ENCODE data around the gene PLEKHH1. TPM values are rescaled to one million over a fixed set of nuclear protein-coding genes. Genes with fewer than 3 reads are reported as not detected.

The PLEKHH1 gene
- total and polyA plus RNA-seq, 4 donors = 0.46 to 2.4 (median 0.89) TPM

DNA sequence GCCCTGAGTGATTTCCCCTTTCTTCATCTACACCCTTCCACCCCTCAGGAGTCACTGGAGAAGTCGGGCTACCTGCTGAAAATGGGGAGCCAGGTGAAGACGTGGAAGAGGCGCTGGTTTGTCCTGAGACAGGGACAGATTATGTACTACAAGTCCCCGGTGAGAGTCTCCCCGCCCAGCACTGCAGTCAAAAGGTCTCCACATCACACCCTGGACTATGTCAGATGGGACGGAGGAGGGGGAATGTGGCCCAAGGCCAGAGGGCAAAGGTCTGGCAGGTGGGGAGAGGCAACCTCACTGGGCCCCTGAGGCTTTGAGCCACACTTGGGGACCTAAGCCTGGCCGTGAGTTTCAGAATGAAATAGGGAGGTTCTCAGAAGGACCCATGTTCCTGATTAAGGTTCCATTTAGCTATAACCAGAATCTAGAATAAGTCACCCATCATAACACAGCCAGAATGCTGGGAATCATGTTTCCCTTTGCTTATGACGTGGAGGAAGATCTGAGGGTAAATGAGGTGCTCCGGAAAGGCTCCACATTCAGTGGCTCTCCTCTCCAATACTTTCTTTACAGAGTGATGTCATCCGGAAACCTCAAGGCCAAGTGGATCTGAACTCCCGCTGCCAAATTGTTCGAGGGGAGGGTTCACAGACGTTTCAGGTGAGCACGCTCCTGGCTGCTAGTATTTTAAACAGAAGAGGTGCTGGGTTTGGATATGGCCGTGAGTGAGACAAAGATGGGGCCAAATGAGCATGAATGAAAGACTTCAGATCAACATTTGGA is 40.3 kb downstream of the PLEKHH1 start:
- Histone ChIP-seq H3K4me1 (ENCODE audit: control insufficient read depth in 4 of 4, insufficient read depth in 4 of 4, low read length in 3 of 4) (peaks cover 0 to 2% (median 0%) of the 10 kb centered on the region in 4 donors), H3K27me3 (ENCODE audit: control insufficient read depth in 4 of 4, insufficient read depth in 4 of 4, low read length in 3 of 4) (no peaks in the 10 kb centered on the region), H3K9ac (ENCODE audit: low read depth in 1 of 2, low read length in 2 of 2) (no peak overlapping the region), H3K27ac (ENCODE audit: low read depth in 1 of 2, low read length in 2 of 2) (no peak overlapping the region), H3K36me3 (ENCODE audit: control insufficient read depth in 4 of 4, insufficient read depth in 3 of 4, low read depth in 1 of 4, low read length in 3 of 4) (no peaks in the 10 kb centered on the region), H3K4me3 (ENCODE audit: low read depth in 1 of 3, low read length in 3 of 3) (no peak overlapping the region), H3K9me3 (ENCODE audit: control insufficient read depth in 4 of 4, low read length in 3 of 4) (no peaks in the 10 kb centered on the region)
- no peak for TF ChIP-seq YY1 (IDR thresholded peaks at IDR 0.05)
- no peak for TF ChIP-seq RAD21 (IDR thresholded peaks at IDR 0.05)
- TF ChIP-seq, protein P1, sequence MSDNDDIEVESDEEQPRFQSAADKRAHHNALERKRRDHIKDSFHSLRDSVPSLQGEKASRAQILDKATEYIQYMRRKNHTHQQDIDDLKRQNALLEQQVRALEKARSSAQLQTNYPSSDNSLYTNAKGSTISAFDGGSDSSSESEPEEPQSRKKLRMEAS (IDR thresholded peaks at IDR 0.05) = no peak
- WGBS = 76% methylated on average over 15 of the region's 15 CpGs
- DNase-seq (ENCODE audit: low spot score) = peak; percentile 45

DNA sequence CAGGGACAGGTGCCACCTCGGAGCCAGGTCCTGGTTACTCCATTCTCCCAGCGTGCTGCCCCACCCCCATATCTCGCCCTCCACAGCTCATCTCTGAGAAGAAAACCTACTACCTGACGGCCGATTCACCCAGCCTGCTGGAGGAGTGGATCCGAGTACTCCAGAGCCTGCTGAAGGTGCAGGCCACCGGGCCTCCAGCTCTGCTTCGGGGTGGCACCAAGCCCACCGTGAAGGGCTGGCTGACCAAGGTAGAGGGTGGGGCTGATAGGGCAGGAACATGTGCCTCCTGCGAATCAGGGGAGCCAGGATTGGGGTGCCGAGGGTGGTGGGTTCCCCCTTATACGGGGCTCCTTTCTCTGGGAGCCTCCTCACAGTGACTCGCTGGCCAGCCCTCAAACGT is 41.1 kb downstream of the PLEKHH1 start:
- Histone ChIP-seq H3K9me3 (ENCODE audit: control insufficient read depth in 4 of 4, low read length in 3 of 4) (no peaks in the 10 kb centered on the region), H3K9ac (ENCODE audit: low read depth in 1 of 2, low read length in 2 of 2) (no peak overlapping the region), H3K27me3 (ENCODE audit: control insufficient read depth in 4 of 4, insufficient read depth in 4 of 4, low read length in 3 of 4) (no peaks in the 10 kb centered on the region), H3K27ac (ENCODE audit: low read depth in 1 of 2, low read length in 2 of 2) (no peak overlapping the region), H3K36me3 (ENCODE audit: control insufficient read depth in 4 of 4, insufficient read depth in 3 of 4, low read depth in 1 of 4, low read length in 3 of 4) (no peaks in the 10 kb centered on the region), H3K4me1 (ENCODE audit: control insufficient read depth in 4 of 4, insufficient read depth in 4 of 4, low read length in 3 of 4) (peaks cover 0 to 2% (median 0%) of the 10 kb centered on the region in 4 donors), H3K4me3 (ENCODE audit: low read depth in 1 of 3, low read length in 3 of 3) (no peak overlapping the region)
- TF ChIP-seq GABPA (IDR thresholded peaks at IDR 0.05 in 1 of 2, conservative IDR thresholded peaks at IDR 0.05 in 1 of 2) (no peak), NR2F2 (IDR thresholded peaks at IDR 0.05) (no peak), RXRA (IDR thresholded peaks at IDR 0.05) (no peak), JUND (IDR thresholded peaks at IDR 0.05) (no peak), FOXA1 (IDR thresholded peaks at IDR 0.05) (no peak), RAD21 (IDR thresholded peaks at IDR 0.05) (no peak), FOXA2 (IDR thresholded peaks at IDR 0.05) (no peak), HNF4G (IDR thresholded peaks at IDR 0.05) (no peak), SP1 (IDR thresholded peaks at IDR 0.05) (no peak), EGR1 (IDR thresholded peaks at IDR 0.05; ENCODE audit: low read depth in 2 of 2) (no peak), HNF4A (conservative IDR thresholded peaks at IDR 0.05) (no peak)
- TF ChIP-seq, protein P1 (IDR thresholded peaks at IDR 0.05) = no peak
- TF ChIP-seq, protein P2, sequence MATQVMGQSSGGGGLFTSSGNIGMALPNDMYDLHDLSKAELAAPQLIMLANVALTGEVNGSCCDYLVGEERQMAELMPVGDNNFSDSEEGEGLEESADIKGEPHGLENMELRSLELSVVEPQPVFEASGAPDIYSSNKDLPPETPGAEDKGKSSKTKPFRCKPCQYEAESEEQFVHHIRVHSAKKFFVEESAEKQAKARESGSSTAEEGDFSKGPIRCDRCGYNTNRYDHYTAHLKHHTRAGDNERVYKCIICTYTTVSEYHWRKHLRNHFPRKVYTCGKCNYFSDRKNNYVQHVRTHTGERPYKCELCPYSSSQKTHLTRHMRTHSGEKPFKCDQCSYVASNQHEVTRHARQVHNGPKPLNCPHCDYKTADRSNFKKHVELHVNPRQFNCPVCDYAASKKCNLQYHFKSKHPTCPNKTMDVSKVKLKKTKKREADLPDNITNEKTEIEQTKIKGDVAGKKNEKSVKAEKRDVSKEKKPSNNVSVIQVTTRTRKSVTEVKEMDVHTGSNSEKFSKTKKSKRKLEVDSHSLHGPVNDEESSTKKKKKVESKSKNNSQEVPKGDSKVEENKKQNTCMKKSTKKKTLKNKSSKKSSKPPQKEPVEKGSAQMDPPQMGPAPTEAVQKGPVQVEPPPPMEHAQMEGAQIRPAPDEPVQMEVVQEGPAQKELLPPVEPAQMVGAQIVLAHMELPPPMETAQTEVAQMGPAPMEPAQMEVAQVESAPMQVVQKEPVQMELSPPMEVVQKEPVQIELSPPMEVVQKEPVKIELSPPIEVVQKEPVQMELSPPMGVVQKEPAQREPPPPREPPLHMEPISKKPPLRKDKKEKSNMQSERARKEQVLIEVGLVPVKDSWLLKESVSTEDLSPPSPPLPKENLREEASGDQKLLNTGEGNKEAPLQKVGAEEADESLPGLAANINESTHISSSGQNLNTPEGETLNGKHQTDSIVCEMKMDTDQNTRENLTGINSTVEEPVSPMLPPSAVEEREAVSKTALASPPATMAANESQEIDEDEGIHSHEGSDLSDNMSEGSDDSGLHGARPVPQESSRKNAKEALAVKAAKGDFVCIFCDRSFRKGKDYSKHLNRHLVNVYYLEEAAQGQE (IDR thresholded peaks at IDR 0.05) = no peak
- TF ChIP-seq, protein P3, sequence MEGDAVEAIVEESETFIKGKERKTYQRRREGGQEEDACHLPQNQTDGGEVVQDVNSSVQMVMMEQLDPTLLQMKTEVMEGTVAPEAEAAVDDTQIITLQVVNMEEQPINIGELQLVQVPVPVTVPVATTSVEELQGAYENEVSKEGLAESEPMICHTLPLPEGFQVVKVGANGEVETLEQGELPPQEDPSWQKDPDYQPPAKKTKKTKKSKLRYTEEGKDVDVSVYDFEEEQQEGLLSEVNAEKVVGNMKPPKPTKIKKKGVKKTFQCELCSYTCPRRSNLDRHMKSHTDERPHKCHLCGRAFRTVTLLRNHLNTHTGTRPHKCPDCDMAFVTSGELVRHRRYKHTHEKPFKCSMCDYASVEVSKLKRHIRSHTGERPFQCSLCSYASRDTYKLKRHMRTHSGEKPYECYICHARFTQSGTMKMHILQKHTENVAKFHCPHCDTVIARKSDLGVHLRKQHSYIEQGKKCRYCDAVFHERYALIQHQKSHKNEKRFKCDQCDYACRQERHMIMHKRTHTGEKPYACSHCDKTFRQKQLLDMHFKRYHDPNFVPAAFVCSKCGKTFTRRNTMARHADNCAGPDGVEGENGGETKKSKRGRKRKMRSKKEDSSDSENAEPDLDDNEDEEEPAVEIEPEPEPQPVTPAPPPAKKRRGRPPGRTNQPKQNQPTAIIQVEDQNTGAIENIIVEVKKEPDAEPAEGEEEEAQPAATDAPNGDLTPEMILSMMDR (IDR thresholded peaks at IDR 0.05; ENCODE audit: low read depth, low read length, missing input control) = no peak
- TF ChIP-seq, protein P4, sequence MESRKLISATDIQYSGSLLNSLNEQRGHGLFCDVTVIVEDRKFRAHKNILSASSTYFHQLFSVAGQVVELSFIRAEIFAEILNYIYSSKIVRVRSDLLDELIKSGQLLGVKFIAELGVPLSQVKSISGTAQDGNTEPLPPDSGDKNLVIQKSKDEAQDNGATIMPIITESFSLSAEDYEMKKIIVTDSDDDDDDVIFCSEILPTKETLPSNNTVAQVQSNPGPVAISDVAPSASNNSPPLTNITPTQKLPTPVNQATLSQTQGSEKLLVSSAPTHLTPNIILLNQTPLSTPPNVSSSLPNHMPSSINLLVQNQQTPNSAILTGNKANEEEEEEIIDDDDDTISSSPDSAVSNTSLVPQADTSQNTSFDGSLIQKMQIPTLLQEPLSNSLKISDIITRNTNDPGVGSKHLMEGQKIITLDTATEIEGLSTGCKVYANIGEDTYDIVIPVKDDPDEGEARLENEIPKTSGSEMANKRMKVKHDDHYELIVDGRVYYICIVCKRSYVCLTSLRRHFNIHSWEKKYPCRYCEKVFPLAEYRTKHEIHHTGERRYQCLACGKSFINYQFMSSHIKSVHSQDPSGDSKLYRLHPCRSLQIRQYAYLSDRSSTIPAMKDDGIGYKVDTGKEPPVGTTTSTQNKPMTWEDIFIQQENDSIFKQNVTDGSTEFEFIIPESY (IDR thresholded peaks at IDR 0.05) = no peak
- TF ChIP-seq, protein P5, sequence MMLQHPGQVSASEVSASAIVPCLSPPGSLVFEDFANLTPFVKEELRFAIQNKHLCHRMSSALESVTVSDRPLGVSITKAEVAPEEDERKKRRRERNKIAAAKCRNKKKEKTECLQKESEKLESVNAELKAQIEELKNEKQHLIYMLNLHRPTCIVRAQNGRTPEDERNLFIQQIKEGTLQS (IDR thresholded peaks at IDR 0.05) = no peak
- WGBS = 92% methylated on average over 14 of the region's 14 CpGs
- DNase-seq (ENCODE audit: low spot score) = no peak

Data from liver (tissue), 9 donors.